Nephron (organoid): ENCODE data around the gene DTNB.

Experiments
- H3K27ac Mint-ChIP-seq, 3 experiments: 2 replicates each; pipeline ENCODE4 v1.8.0; 2020; ENCODE audit warnings: mixed read lengths in 3 of 3, mild to moderate bottlenecking in 2 of 3, moderate library complexity in 1 of 3
- H3K27me3 Mint-ChIP-seq: 2 replicates; pipeline ENCODE4 v1.8.0; 2021; ENCODE audit warnings: low read depth, mild to moderate bottlenecking, moderate library complexity, mixed read lengths
- H3K36me3 Mint-ChIP-seq: 2 replicates; pipeline ENCODE4 v1.8.0; 2020; ENCODE audit warnings: low read depth, mixed read lengths
- H3K4me1 Mint-ChIP-seq: 2 replicates; pipeline ENCODE4 v1.8.0; 2020; ENCODE audit warnings: mixed read lengths
- H3K4me3 Mint-ChIP-seq, 3 experiments: 2 replicates each; pipeline ENCODE4 v1.8.0; 2020; ENCODE audit warnings: mild to moderate bottlenecking in 3 of 3, mixed read lengths in 3 of 3, moderate library complexity in 2 of 3
- H3K9me3 Mint-ChIP-seq: 2 replicates; pipeline ENCODE4 v1.8.0; 2020; ENCODE audit warnings: mixed read lengths
- CTCF ChIP-seq, 3 experiments: fragments of 200-600 bp; sonication (generic); IDR thresholded peaks; one replicate each; pipeline ENCODE4 v1.5.0; 2021; ENCODE audit warnings: antibody characterized with exemption in 3 of 3; ENCODE audit not compliant: unreplicated experiment in 3 of 3

Gene DTNB

GRCh38 chr2:25401307-25402026, 271.9 kb downstream of the DTNB start:
- H3K9me3 Mint-ChIP-seq = no peaks in the 10 kb centered on the region
- H3K36me3 Mint-ChIP-seq = peaks cover 6% of the 10 kb centered on the region
- H3K27ac Mint-ChIP-seq = no peak overlapping the region
- no peak for TF ChIP-seq CTCF (IDR thresholded peaks at IDR 0.05; ENCODE audit: unreplicated experiment in 3 of 3)
- peaks cover 4% of the 10 kb centered on the region for H3K4me1 Mint-ChIP-seq
- H3K27me3 Mint-ChIP-seq = peaks cover 4% of the 10 kb centered on the region
- no peak overlapping the region for H3K4me3 Mint-ChIP-seq

GRCh38 chr2:25400576-25401216, 272.7 kb downstream of the DTNB start:
- Mint-ChIP-seq H3K4me1 (peaks cover 4% of the 10 kb centered on the region), H3K36me3 (peaks cover 2% of the 10 kb centered on the region), H3K9me3 (no peaks in the 10 kb centered on the region), H3K27me3 (peaks cover 4% of the 10 kb centered on the region), H3K4me3 (no peak overlapping the region), H3K27ac (no peak overlapping the region)
- no peak for TF ChIP-seq CTCF (IDR thresholded peaks at IDR 0.05; ENCODE audit: unreplicated experiment in 3 of 3)

GRCh38 chr2:25400169-25400568, 273.2 kb downstream of the DTNB start:
- H3K4me1 Mint-ChIP-seq = peaks cover 4% of the 10 kb centered on the region
- no peaks in the 10 kb centered on the region for H3K36me3 Mint-ChIP-seq
- no peaks in the 10 kb centered on the region for H3K9me3 Mint-ChIP-seq
- TF ChIP-seq CTCF (IDR thresholded peaks at IDR 0.05; ENCODE audit: unreplicated experiment in 3 of 3) = no peak
- H3K27ac Mint-ChIP-seq = no peak overlapping the region
- H3K4me3 Mint-ChIP-seq = no peak overlapping the region
- H3K27me3 Mint-ChIP-seq = peaks cover 4% of the 10 kb centered on the region

GRCh38 chr2:25398534-25398933, 274.8 kb downstream of the DTNB start:
- Mint-ChIP-seq H3K27ac (no peak overlapping the region), H3K27me3 (no peaks in the 10 kb centered on the region), H3K4me1 (peaks cover 4% of the 10 kb centered on the region), H3K9me3 (peaks cover 7% of the 10 kb centered on the region), H3K36me3 (peaks cover 8% of the 10 kb centered on the region), H3K4me3 (no peak overlapping the region)
- no peak for TF ChIP-seq CTCF (IDR thresholded peaks at IDR 0.05; ENCODE audit: unreplicated experiment in 3 of 3)

GRCh38 chr2:25397777-25398176, 275.6 kb downstream of the DTNB start:
- Mint-ChIP-seq H3K9me3 (peaks cover 7% of the 10 kb centered on the region), H3K27me3 (no peaks in the 10 kb centered on the region), H3K4me3 (no peak overlapping the region), H3K36me3 (peaks cover 9% of the 10 kb centered on the region), H3K4me1 (peaks cover 4% of the 10 kb centered on the region), H3K27ac (no peak overlapping the region)
- TF ChIP-seq CTCF (IDR thresholded peaks at IDR 0.05; ENCODE audit: unreplicated experiment in 3 of 3) = no peak

GRCh38 chr2:25389161-25389560, 284.2 kb downstream of the DTNB start:
- Mint-ChIP-seq H3K27ac (no peak overlapping the region), H3K36me3 (peaks cover 60% of the 10 kb centered on the region), H3K4me1 (no peaks in the 10 kb centered on the region), H3K9me3 (peaks cover 9% of the 10 kb centered on the region), H3K4me3 (no peak overlapping the region), H3K27me3 (no peaks in the 10 kb centered on the region)
- TF ChIP-seq CTCF (IDR thresholded peaks at IDR 0.05; ENCODE audit: unreplicated experiment in 3 of 3) = no peak
